HK-2 (cell line): ENCODE results near the gene ALOX5AP.

Experiments
- DNase-seq: peaks from one replicate; pipeline ENCODE4 v3.0.0-alpha.2; 2018; ENCODE audit not compliant: unreplicated experiment

The ALOX5AP gene

GRCh38 chr13:30735025-30735871 lies at the start of gene ALOX5AP:
Gene ALOX5AP (plus strand): TSS chr13:30735543. CDS start chr13:30735606, 63 bp downstream.
- DNase-seq: no peak

- no peak for DNase-seq
These were observed 49.4 kb upstream of the ALOX5AP start for GRCh38 chr13:30685987-30686386.

- no peak for DNase-seq
These were observed 47.7 kb upstream of the ALOX5AP start for GRCh38 chr13:30687601-30688000.

GRCh38 chr13:30689752-30690151 lies 45.6 kb upstream of the ALOX5AP start:
- DNase-seq: no peak

GRCh38 chr13:30690282-30691188 lies 44.8 kb upstream of the ALOX5AP start:
- no peak for DNase-seq

GRCh38 chr13:30692113-30692512 lies 43.2 kb upstream of the ALOX5AP start:
- DNase-seq: no peak

GRCh38 chr13:30696278-30697176 lies 38.8 kb upstream of the ALOX5AP start:
- DNase-seq: peak; percentile 34

GRCh38 chr13:30697177-30697953 lies 38.0 kb upstream of the ALOX5AP start:
- DNase-seq: no peak

GRCh38 chr13:30697996-30698401 lies 37.3 kb upstream of the ALOX5AP start:
- DNase-seq: no peak

GRCh38 chr13:30698488-30699005 lies 36.8 kb upstream of the ALOX5AP start:
- DNase-seq: no peak

GRCh38 chr13:30700364-30700763 lies 35.0 kb upstream of the ALOX5AP start:
- no peak for DNase-seq

- no peak for DNase-seq
These were observed 33.3 kb upstream of the ALOX5AP start for GRCh38 chr13:30702006-30702405.

- DNase-seq: no peak
These were observed 30.7 kb upstream of the ALOX5AP start for GRCh38 chr13:30704596-30704995.

- DNase-seq: no peak
These were observed 29.7 kb upstream of the ALOX5AP start for GRCh38 chr13:30705680-30706079.

GRCh38 chr13:30708541-30708940 lies 26.8 kb upstream of the ALOX5AP start:
- no peak for DNase-seq

GRCh38 chr13:30710442-30710841 lies 24.9 kb upstream of the ALOX5AP start:
- DNase-seq: no peak

- no peak for DNase-seq
These were observed 24.0 kb upstream of the ALOX5AP start for GRCh38 chr13:30711375-30711774.

- no peak for DNase-seq
These were observed 23.5 kb upstream of the ALOX5AP start for GRCh38 chr13:30711837-30712236.

GRCh38 chr13:30712536-30713532 lies 22.5 kb upstream of the ALOX5AP start:
- no peak for DNase-seq
